Fibroblast of villous mesenchyme (primary cell): ENCODE measurements around the gene DZIP3. TPM values are rescaled to one million over a fixed set of nuclear protein-coding genes. Genes with fewer than 3 reads are reported as not detected.
"Not testable (repeated sequence)": the region's sequence is repeated elsewhere in the genome, so short reads cannot be mapped to it uniquely, and the experiment has no call there.

Source experiments
- DNase-seq: peaks from one replicate; pipeline ENCODE4 v3.0.0-alpha.2; 2010; ENCODE audit warnings: low read depth
- H3K4me3 ChIP-seq: 2 replicates; pipeline ENCODE4 v1.5.1; 2011; ENCODE audit warnings: low read depth, mild to moderate bottlenecking, low read length
- total RNA-seq: library from RNA; depleted of rRNA; stranded (reverse); fragments of >200 nt; gene quantifications from 2 replicates; pipeline ENCODE4 v1.2.3, GENCODE V29; 2012
- TF ChIP-seq, protein P1 (sequence below): IDR thresholded peaks from 2 replicates; pipeline ENCODE4 v1.5.1; 2012; ENCODE audit warnings: low read depth, mild to moderate bottlenecking, low read length; ENCODE audit not compliant: insufficient read depth

Gene DZIP3
- total RNA-seq, 1 donor = 19.4 TPM

DNA sequence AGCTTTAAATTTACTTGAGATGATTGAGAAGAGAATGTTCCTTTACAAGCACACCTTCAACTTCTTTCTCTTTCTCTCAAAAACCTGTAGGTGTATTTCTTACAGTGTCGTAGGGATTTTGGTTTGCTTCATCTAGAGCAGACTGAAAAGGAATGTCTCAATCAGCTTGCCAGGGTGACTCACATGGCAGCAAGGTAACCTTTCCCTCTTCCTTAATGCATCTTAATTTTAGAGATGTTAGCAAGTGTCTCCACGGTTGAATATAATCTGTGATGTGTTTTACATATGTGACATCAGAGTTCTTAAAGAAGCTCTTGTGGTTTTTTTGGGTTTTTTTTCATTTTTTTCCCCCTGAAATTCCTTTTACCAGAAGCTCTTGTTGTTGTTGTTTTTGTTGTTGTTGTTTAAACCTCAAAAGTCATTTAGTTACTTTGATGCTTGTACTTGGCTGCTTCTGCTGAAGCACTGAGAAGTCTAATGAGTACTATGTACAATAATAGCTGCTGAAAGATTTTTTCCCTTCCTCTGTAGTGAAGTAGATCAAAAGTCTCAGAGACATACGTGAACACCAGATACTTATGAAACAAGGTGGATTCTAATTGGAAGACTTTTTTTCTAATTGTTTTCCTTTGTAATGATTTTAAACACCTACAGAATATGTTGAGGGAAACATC lies 84.6 kb downstream of the DZIP3 start:
- DNase-seq = no peak
- H3K4me3 ChIP-seq = no peak overlapping the region
- TF ChIP-seq, protein P1, sequence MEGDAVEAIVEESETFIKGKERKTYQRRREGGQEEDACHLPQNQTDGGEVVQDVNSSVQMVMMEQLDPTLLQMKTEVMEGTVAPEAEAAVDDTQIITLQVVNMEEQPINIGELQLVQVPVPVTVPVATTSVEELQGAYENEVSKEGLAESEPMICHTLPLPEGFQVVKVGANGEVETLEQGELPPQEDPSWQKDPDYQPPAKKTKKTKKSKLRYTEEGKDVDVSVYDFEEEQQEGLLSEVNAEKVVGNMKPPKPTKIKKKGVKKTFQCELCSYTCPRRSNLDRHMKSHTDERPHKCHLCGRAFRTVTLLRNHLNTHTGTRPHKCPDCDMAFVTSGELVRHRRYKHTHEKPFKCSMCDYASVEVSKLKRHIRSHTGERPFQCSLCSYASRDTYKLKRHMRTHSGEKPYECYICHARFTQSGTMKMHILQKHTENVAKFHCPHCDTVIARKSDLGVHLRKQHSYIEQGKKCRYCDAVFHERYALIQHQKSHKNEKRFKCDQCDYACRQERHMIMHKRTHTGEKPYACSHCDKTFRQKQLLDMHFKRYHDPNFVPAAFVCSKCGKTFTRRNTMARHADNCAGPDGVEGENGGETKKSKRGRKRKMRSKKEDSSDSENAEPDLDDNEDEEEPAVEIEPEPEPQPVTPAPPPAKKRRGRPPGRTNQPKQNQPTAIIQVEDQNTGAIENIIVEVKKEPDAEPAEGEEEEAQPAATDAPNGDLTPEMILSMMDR = no peak

GRCh38 chr3:108677811-108678210 lies 88.3 kb downstream of the DZIP3 start:
- TF ChIP-seq, protein P1 = no peak
- no peak overlapping the region for H3K4me3 ChIP-seq
- no peak for DNase-seq

- not testable (repeated sequence) for H3K4me3 ChIP-seq, DNase-seq
These were observed 102.8 kb downstream of the DZIP3 start for GRCh38 chr3:108692286-108692685.

DNA sequence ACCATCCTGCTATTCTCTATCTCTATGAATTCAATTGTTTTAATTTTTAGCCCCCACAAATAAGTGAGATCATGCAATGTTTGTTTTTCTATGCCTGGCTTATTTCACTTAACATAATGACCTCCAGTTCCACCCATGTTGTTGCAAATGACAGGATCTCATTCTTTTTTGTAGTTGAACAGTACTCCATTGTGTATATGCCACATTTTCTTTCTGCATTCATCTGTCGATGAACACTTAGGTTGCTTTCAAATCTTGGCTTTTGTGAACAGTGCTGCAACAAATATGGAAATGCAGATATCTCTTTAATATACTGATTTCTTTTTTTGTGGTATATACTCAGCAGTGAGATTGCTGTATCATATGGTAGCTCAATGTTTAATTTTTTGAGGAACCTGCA lies 108.9 kb downstream of the DZIP3 start:
- DNase-seq = no peak
- TF ChIP-seq, protein P1 = no peak
- no peak overlapping the region for H3K4me3 ChIP-seq

GRCh38 chr3:108705045-108705444 lies 115.5 kb downstream of the DZIP3 start:
- TF ChIP-seq, protein P1 = no peak
- H3K4me3 ChIP-seq = no peak overlapping the region
- no peak for DNase-seq

GRCh38 chr3:108713009-108713516 lies 123.5 kb downstream of the DZIP3 start:
- no peak for DNase-seq
- TF ChIP-seq, protein P1 = no peak
- H3K4me3 ChIP-seq = no peak overlapping the region

DNA sequence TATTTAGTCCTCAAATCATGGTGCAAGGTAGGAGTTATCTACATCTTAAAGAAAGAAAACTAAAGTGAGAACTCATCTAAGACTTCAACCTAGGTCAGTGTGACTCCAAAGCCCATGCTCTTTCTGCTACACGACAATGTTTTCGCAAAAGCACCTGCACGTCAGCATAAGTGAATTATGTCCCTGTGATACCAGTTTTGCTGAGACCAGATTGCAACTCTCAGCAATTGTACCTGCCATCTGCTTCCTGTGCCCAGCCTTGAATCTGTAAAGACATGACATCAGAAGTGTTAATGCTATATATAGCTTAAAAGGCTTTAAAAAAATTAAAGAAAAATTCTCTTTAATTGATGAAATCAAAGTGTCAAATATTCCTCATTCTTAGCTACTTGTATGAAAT lies 124.3 kb downstream of the DZIP3 start:
- no peak for DNase-seq

More for the DNA sequence above, 124.3 kb downstream of the DZIP3 start:
- TF ChIP-seq, protein P1 = no peak
- H3K4me3 ChIP-seq = no peak overlapping the region
